GM23338 (cell line): Measurements from ENCODE around the gene PSMB2. TPM values are rescaled to one million over a fixed set of nuclear protein-coding genes. Genes with fewer than 3 reads are reported as not detected.

ENCODE experiments used
- ATAC-seq: fragments of 200-7000 bp; cut with Tn5 transposase; 3 replicates; pipeline ENCODE4 v1.9.1; 2020
- DNase-seq: peaks from one replicate; pipeline ENCODE4 v3.0.0-alpha.2; 2015; ENCODE audit warnings: low spot score
- H2AFZ ChIP-seq: fragments of 200-600 bp; sonication (generic); 2 replicates; pipeline ENCODE4 v1.8.0; 2016; ENCODE audit warnings: antibody characterized with exemption, mild to moderate bottlenecking, moderate library complexity
- H3F3A ChIP-seq: fragments of 200-600 bp; sonication (generic); replicated peaks from 2 replicates; pipeline ENCODE4 v1.8.0; 2017; ENCODE audit warnings: antibody characterized with exemption, mixed run types, low read depth
- H3K27ac ChIP-seq: fragments of 200-600 bp; sonication (generic); 2 replicates; pipeline ENCODE4 v1.6.1; 2016; ENCODE audit warnings: low read depth
- H3K27me3 ChIP-seq: fragments of 200-600 bp; sonication (generic); 2 replicates; pipeline ENCODE4 v1.8.0; 2016; ENCODE audit warnings: mild to moderate bottlenecking, mixed run types, moderate library complexity; ENCODE audit not compliant: insufficient read depth
- H3K36me3 ChIP-seq: fragments of 200-600 bp; sonication (generic); 2 replicates; pipeline ENCODE4 v1.8.0; 2016; ENCODE audit warnings: mild to moderate bottlenecking; ENCODE audit not compliant: insufficient read depth
- H3K4me1 ChIP-seq: fragments of 200-600 bp; sonication (generic); 2 replicates; pipeline ENCODE4 v1.8.0; 2016; ENCODE audit warnings: mild to moderate bottlenecking, moderate library complexity; ENCODE audit not compliant: insufficient read depth
- H3K4me2 ChIP-seq: fragments of 200-600 bp; sonication (generic); 2 replicates; pipeline ENCODE4 v1.7.1; 2017; ENCODE audit warnings: mixed run types
- H3K4me3 ChIP-seq: fragments of 200-600 bp; sonication (generic); 2 replicates; pipeline ENCODE4 v1.6.1; 2016; ENCODE audit warnings: mixed run types
- H3K79me2 ChIP-seq: fragments of 200-600 bp; sonication (generic); replicated peaks from 2 replicates; pipeline ENCODE4 v1.8.0; 2017; ENCODE audit warnings: mild to moderate bottlenecking; ENCODE audit not compliant: insufficient read depth
- H3K9me2 ChIP-seq: fragments of 200-600 bp; sonication (generic); 2 replicates; pipeline ENCODE4 v1.8.0; 2017; ENCODE audit not compliant: insufficient read depth
- H4K20me1 ChIP-seq: fragments of 200-600 bp; sonication (generic); replicated peaks from 2 replicates; pipeline ENCODE4 v1.8.0; 2017; ENCODE audit warnings: mild to moderate bottlenecking; ENCODE audit not compliant: insufficient read depth
- H3K27ac Mint-ChIP-seq: 2 replicates; pipeline ENCODE4 v1.8.0; 2020; ENCODE audit warnings: inconsistent platforms, mild to moderate bottlenecking, moderate library complexity, mixed read lengths
- H3K27me3 Mint-ChIP-seq: 3 replicates; pipeline ENCODE4 v1.8.0; 2022; ENCODE audit warnings: low read depth, mild to moderate bottlenecking, moderate library complexity, mixed read lengths, inconsistent platforms; ENCODE audit not compliant: insufficient read depth, poor library complexity
- H3K36me3 Mint-ChIP-seq: 3 replicates; pipeline ENCODE4 v1.8.0; 2021; ENCODE audit warnings: low read depth, mild to moderate bottlenecking, inconsistent platforms, moderate library complexity, mixed read lengths
- H3K4me1 Mint-ChIP-seq: 3 replicates; pipeline ENCODE4 v1.8.0; 2020; ENCODE audit warnings: mild to moderate bottlenecking, inconsistent platforms, mixed read lengths
- H3K4me3 Mint-ChIP-seq: 3 replicates; pipeline ENCODE4 v1.8.0; 2021; ENCODE audit warnings: moderate library complexity, mild to moderate bottlenecking, inconsistent platforms, mixed read lengths
- H3K9me3 Mint-ChIP-seq: 3 replicates; pipeline ENCODE4 v1.8.0; 2020; ENCODE audit warnings: moderate library complexity, mild to moderate bottlenecking, inconsistent platforms, mixed read lengths
- CREB1 ChIP-seq: fragments of 250-450 bp; sonication (Bioruptor Pico); IDR thresholded peaks from 2 replicates; pipeline ENCODE4 v1.5.0; 2020; ENCODE audit warnings: low read depth, mild to moderate bottlenecking, moderate library complexity
- CTCF ChIP-seq, 2 experiments: fragments of 200-600 bp in 1 of 2; sonication (generic) in 1 of 2; conservative IDR thresholded peaks; 2 replicates each; pipeline versions ENCODE4 v1.5.1 to v1.6.1; 2016 to 2017; ENCODE audit warnings: antibody characterized with exemption in 2 of 2, low read depth in 2 of 2, mild to moderate bottlenecking in 2 of 2, moderate library complexity in 1 of 2
- ETS1 ChIP-seq: IDR thresholded peaks from 2 replicates; pipeline ENCODE4 v1.6.1; 2016; ENCODE audit warnings: antibody characterized with exemption
- EZH2 ChIP-seq: fragments of 200-600 bp; sonication (generic); IDR thresholded peaks from one replicate; pipeline ENCODE4 v1.8.0; 2017; ENCODE audit warnings: antibody characterized with exemption, mild to moderate bottlenecking, low read depth; ENCODE audit not compliant: unreplicated experiment
- EZH2phosphoT487 ChIP-seq: fragments of 200-600 bp; sonication (generic); IDR thresholded peaks from one replicate; pipeline ENCODE4 v1.8.1; 2018; ENCODE audit warnings: antibody characterized with exemption; ENCODE audit not compliant: unreplicated experiment
- JUNB ChIP-seq: IDR thresholded peaks from one replicate; pipeline ENCODE4 v1.6.1; 2016; ENCODE audit warnings: antibody characterized with exemption; ENCODE audit not compliant: unreplicated experiment
- NANOG ChIP-seq: IDR thresholded peaks from 2 replicates; pipeline ENCODE4 v1.6.1; 2016; ENCODE audit warnings: antibody characterized with exemption, borderline replicate concordance
- POLR2AphosphoS5 ChIP-seq: IDR thresholded peaks from 2 replicates; pipeline ENCODE4 v1.6.1; 2016; ENCODE audit warnings: antibody characterized with exemption, low read depth
- REST ChIP-seq: IDR thresholded peaks from one replicate; pipeline ENCODE4 v1.6.1; 2018; ENCODE audit warnings: antibody characterized with exemption; ENCODE audit not compliant: unreplicated experiment
- STAT1 ChIP-seq: IDR thresholded peaks from one replicate; pipeline ENCODE4 v1.6.1; 2016; ENCODE audit warnings: antibody characterized with exemption; ENCODE audit not compliant: unreplicated experiment
- ZNF114 ChIP-seq: fragments of 250-450 bp; sonication (Bioruptor Pico); IDR thresholded peaks from 2 replicates; pipeline ENCODE4 v1.5.0; 2020; ENCODE audit warnings: mild to moderate bottlenecking, moderate library complexity
- ZNF331 ChIP-seq: fragments of 250-450 bp; sonication (Bioruptor Pico); IDR thresholded peaks from 2 replicates; pipeline ENCODE4 v1.5.0; 2020; ENCODE audit warnings: low read depth, mild to moderate bottlenecking, moderate library complexity
- ZNF462 ChIP-seq: fragments of 250-450 bp; sonication (Bioruptor Pico); IDR thresholded peaks from 2 replicates; pipeline ENCODE4 v1.5.0; 2020; ENCODE audit warnings: mild to moderate bottlenecking, moderate library complexity
- polyA plus RNA-seq: library from polyadenylated mRNA; unstranded; fragments of >200 nt; fragmentation: Nextera tagmentation; extraction: Ambion mirVana; gene quantifications from 2 replicates; pipeline ENCODE4 v1.2.1, GENCODE V29; 2016
- total RNA-seq: library from RNA; depleted of rRNA; stranded (reverse); fragments of >200 nt; shearing (Covaris generic); gene quantifications from 2 replicates; pipeline ENCODE4 v1.2.3, GENCODE V29; 2014

PSMB2 gene
- total and polyA plus RNA-seq, 2 experiments from 2014 or later: 68.2 to 147 TPM

GRCh38 chr1:35603941-35604340, 37.4 kb downstream of the PSMB2 start:
- no peaks in the 10 kb centered on the region for H3K27me3 Mint-ChIP-seq

More at GRCh38 chr1:35603941-35604340, 37.4 kb downstream of the PSMB2 start:
- Mint-ChIP-seq H3K27ac (no peak overlapping the region), H3K9me3 (no peaks in the 10 kb centered on the region), H3K36me3 (peaks cover 62% of the 10 kb centered on the region), H3K4me3 (no peak overlapping the region), H3K4me1 (0 out of 3 replicates have a peak, but pooled peaks cover 7% of the 10 kb centered on the region)
- Histone ChIP-seq H2AFZ (no peak overlapping the region), H3K27ac (no peak overlapping the region), H3K4me3 (no peak overlapping the region), H3K4me1 (no peaks in the 10 kb centered on the region), H3K36me3 (peaks cover 43% of the 10 kb centered on the region), H3K27me3 (no peaks in the 10 kb centered on the region), H3K9me2 (no peaks in the 10 kb centered on the region), H3F3A (peaks cover 8% of the 10 kb centered on the region; the same call in 1 of the 2 replicates), H4K20me1 (peaks cover 37% of the 10 kb centered on the region), H3K79me2 (peaks cover 25% of the 10 kb centered on the region), H3K4me2 (no peak overlapping the region)
- DNase-seq (no peak), ATAC-seq (no peak)
- TF ChIP-seq ZNF114 (CRISPR knock-in tag): no peak
- TF ChIP-seq ETS1: no peak
- no peak for TF ChIP-seq ZNF462 (CRISPR knock-in tag)
- no peak for TF ChIP-seq STAT1
- TF ChIP-seq REST: no peak
- TF ChIP-seq JUNB: no peak
- no peak for TF ChIP-seq POLR2AphosphoS5
- TF ChIP-seq NANOG: no peak
- TF ChIP-seq CREB1 (CRISPR knock-in tag): no peak
- no peak for TF ChIP-seq ZNF331
- TF ChIP-seq EZH2phosphoT487: no peak
- no peak for TF ChIP-seq CTCF (conservative IDR thresholded peaks at IDR 0.05; ENCODE audit: low read depth in 2 of 2)
- TF ChIP-seq EZH2: no peak
